Lower lobe of right lung (tissue), 2 donors: ENCODE data around the gene SH3RF3. TPM values are rescaled to one million over a fixed set of nuclear protein-coding genes. Genes with fewer than 3 reads are reported as not detected.

Experiments used
- ATAC-seq, 2 donors: fragments of 200-7000 bp; cut with Tn5 transposase; one replicate each; pipeline ENCODE4 v1.9.1; 2020 to 2022; ENCODE audit warnings: mild to moderate bottlenecking in 2 of 2, moderate library complexity in 2 of 2
- DNase-seq: peaks from one replicate; pipeline ENCODE4 v3.0.0-alpha.2; 2020
- H3K27ac ChIP-seq: fragments of 200-600 bp; one replicate; pipeline ENCODE4 v1.8.0; 2022
- H3K27me3 ChIP-seq: fragments of 200-600 bp; one replicate; pipeline ENCODE4 v1.8.0; 2022; ENCODE audit warnings: low read depth
- H3K36me3 ChIP-seq: fragments of 200-600 bp; one replicate; pipeline ENCODE4 v1.8.0; 2022; ENCODE audit warnings: mild to moderate bottlenecking
- H3K4me1 ChIP-seq: fragments of 200-600 bp; one replicate; pipeline ENCODE4 v1.8.0; 2022
- H3K4me3 ChIP-seq: fragments of 200-600 bp; one replicate; pipeline ENCODE4 v1.8.0; 2022; ENCODE audit warnings: mild to moderate bottlenecking
- H3K9me3 ChIP-seq: fragments of 200-600 bp; one replicate; pipeline ENCODE4 v1.8.0; 2022
- CTCF ChIP-seq: fragments of 200-600 bp; IDR thresholded peaks from one replicate; pipeline ENCODE4 v1.8.0; 2022; ENCODE audit warnings: antibody characterized with exemption, mild to moderate bottlenecking
- intact Hi-C: fragments of 100-400 bp; cut with DNase I; formaldehyde crosslinking; loops from one replicate; pipeline ENCODE4 v1.11.0; 2022
- total RNA-seq: library from RNA; stranded (reverse); fragmentation: NEBNext Ultra II Directional; extraction: Animal tissue kit (Norgen Biotek cat#: 25700); gene quantifications from one replicate; pipeline ENCODE4 v1.2.1, GENCODE V29; 2021
- donor health status: DM: no; HTN: yes; CAD: no; lungs with severe emphysema.

SH3RF3 gene
- total RNA-seq, 1 donor from 2014 or later = 5.7 TPM

GRCh38 chr2:109148117-109148746, 19.2 kb downstream of the SH3RF3 start:
- H3K4me1 ChIP-seq = no peaks in the 10 kb centered on the region
- intact Hi-C loops = no loop called here
- no peaks in the 10 kb centered on the region for H3K27me3 ChIP-seq
- H3K9me3 ChIP-seq = no peaks in the 10 kb centered on the region
- ATAC-seq (no peak), DNase-seq (no peak)
- H3K27ac ChIP-seq = no peak overlapping the region
- no peak overlapping the region for H3K4me3 ChIP-seq
- H3K36me3 ChIP-seq = no peaks in the 10 kb centered on the region
- TF ChIP-seq CTCF = no peak

- DNase-seq = no peak
- intact Hi-C loops = no loop called here
- Histone ChIP-seq H3K27me3 (no peaks in the 10 kb centered on the region), H3K27ac (no peak overlapping the region), H3K4me3 (no peak overlapping the region), H3K9me3 (no peaks in the 10 kb centered on the region), H3K4me1 (no peaks in the 10 kb centered on the region), H3K36me3 (no peaks in the 10 kb centered on the region)
- ATAC-seq = no peak
- no peak for TF ChIP-seq CTCF
Observed at GRCh38 chr2:109148991-109149645, 20.1 kb downstream of the SH3RF3 start.

- intact Hi-C loops = no loop called here
- H3K27me3 ChIP-seq = no peaks in the 10 kb centered on the region
- H3K4me1 ChIP-seq = no peaks in the 10 kb centered on the region
- DNase-seq (no peak), ATAC-seq (no peak)
- no peak for TF ChIP-seq CTCF
- no peaks in the 10 kb centered on the region for H3K9me3 ChIP-seq
- no peaks in the 10 kb centered on the region for H3K36me3 ChIP-seq
- no peak overlapping the region for H3K27ac ChIP-seq
- H3K4me3 ChIP-seq = no peak overlapping the region
Observed at GRCh38 chr2:109150559-109150958, 21.6 kb downstream of the SH3RF3 start.

- Histone ChIP-seq H3K9me3 (no peaks in the 10 kb centered on the region), H3K27ac (no peak overlapping the region), H3K4me3 (no peak overlapping the region), H3K27me3 (no peaks in the 10 kb centered on the region), H3K4me1 (no peaks in the 10 kb centered on the region), H3K36me3 (no peaks in the 10 kb centered on the region)
- ATAC-seq (no peak), DNase-seq (no peak)
- intact Hi-C loops = no loop called here
- TF ChIP-seq CTCF = no peak
Observed at GRCh38 chr2:109151519-109151918, 22.5 kb downstream of the SH3RF3 start.

GRCh38 chr2:109153005-109153784, 24.2 kb downstream of the SH3RF3 start:
- DNase-seq (no peak), ATAC-seq (no peak)
- H3K27ac ChIP-seq = no peak overlapping the region
- no peaks in the 10 kb centered on the region for H3K36me3 ChIP-seq
- H3K4me3 ChIP-seq = no peak overlapping the region
- intact Hi-C loops = no loop called here
- no peaks in the 10 kb centered on the region for H3K27me3 ChIP-seq
- no peaks in the 10 kb centered on the region for H3K4me1 ChIP-seq
- H3K9me3 ChIP-seq = no peaks in the 10 kb centered on the region
- TF ChIP-seq CTCF = no peak
